Osteocyte (in vitro differentiated cells): ENCODE results near the gene NCK2. TPM values are rescaled to one million over a fixed set of nuclear protein-coding genes. Genes with fewer than 3 reads are reported as not detected.

Experiments used
- DNase-seq: peaks from one replicate; pipeline ENCODE4 v3.0.0; 2021; ENCODE audit warnings: mixed read lengths; ENCODE audit not compliant: unreplicated experiment; ENCODE audit errors: extremely low spot score
- H3K27ac Mint-ChIP-seq: one replicate; pipeline ENCODE4 v1.8.0; 2021; ENCODE audit warnings: mild to moderate bottlenecking, mixed read lengths; ENCODE audit not compliant: unreplicated experiment
- H3K27me3 Mint-ChIP-seq: one replicate; pipeline ENCODE4 v1.8.0; 2021; ENCODE audit warnings: mixed read lengths; ENCODE audit not compliant: unreplicated experiment
- H3K36me3 Mint-ChIP-seq: one replicate; pipeline ENCODE4 v1.8.0; 2021; ENCODE audit warnings: mixed read lengths; ENCODE audit not compliant: unreplicated experiment
- H3K4me1 Mint-ChIP-seq: one replicate; pipeline ENCODE4 v1.8.0; 2021; ENCODE audit warnings: mixed read lengths; ENCODE audit not compliant: unreplicated experiment
- H3K4me3 Mint-ChIP-seq: one replicate; pipeline ENCODE4 v1.8.0; 2021; ENCODE audit warnings: mild to moderate bottlenecking, moderate library complexity, mixed read lengths; ENCODE audit not compliant: unreplicated experiment
- H3K9me3 Mint-ChIP-seq: one replicate; pipeline ENCODE4 v1.8.0; 2021; ENCODE audit warnings: mixed read lengths; ENCODE audit not compliant: unreplicated experiment
- CTCF ChIP-seq: fragments of 200-600 bp; sonication (generic); IDR thresholded peaks from 2 replicates; pipeline ENCODE4 v1.5.0; 2021; ENCODE audit warnings: antibody characterized with exemption, mild to moderate bottlenecking, moderate library complexity
- total RNA-seq: library from RNA; stranded (reverse); gene quantifications from 2 replicates; pipeline ENCODE4 v1.2.1, GENCODE V29; 2021

NCK2 gene
- total RNA-seq, 1 donor from 2014 or later = 39.5 TPM

GRCh38 chr2:105812180-105813044 lies 67.7 kb downstream of the NCK2 start:
- TF ChIP-seq CTCF = no peak
- no peak for DNase-seq
- H3K27me3 Mint-ChIP-seq = no peaks in the 10 kb centered on the region
- no peak overlapping the region for H3K27ac Mint-ChIP-seq
- H3K4me1 Mint-ChIP-seq = peaks cover 5% of the 10 kb centered on the region
- H3K4me3 Mint-ChIP-seq = no peak overlapping the region
- no peaks in the 10 kb centered on the region for H3K9me3 Mint-ChIP-seq
- H3K36me3 Mint-ChIP-seq = peaks cover 5% of the 10 kb centered on the region

DNA sequence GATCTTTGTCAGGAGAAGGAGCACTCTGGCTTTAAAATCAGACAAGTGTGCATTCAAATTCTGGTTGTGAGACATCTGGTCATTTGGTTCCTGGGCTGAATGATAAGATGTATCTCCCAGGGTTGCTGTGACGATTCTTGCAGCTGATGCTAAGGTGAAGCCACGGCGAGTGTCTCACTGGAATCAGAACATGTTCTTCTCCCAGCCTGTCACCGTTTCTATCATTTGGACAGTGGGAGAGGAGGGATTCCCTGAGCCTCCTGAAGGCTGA lies 68.3 kb downstream of the NCK2 start:
- H3K36me3 Mint-ChIP-seq = peaks cover 9% of the 10 kb centered on the region
- H3K27ac Mint-ChIP-seq = no peak overlapping the region
- no peak for DNase-seq
- TF ChIP-seq CTCF = no peak
- H3K27me3 Mint-ChIP-seq = no peaks in the 10 kb centered on the region
- peaks cover 3% of the 10 kb centered on the region for H3K4me1 Mint-ChIP-seq
- H3K9me3 Mint-ChIP-seq = no peaks in the 10 kb centered on the region
- no peak overlapping the region for H3K4me3 Mint-ChIP-seq

DNA sequence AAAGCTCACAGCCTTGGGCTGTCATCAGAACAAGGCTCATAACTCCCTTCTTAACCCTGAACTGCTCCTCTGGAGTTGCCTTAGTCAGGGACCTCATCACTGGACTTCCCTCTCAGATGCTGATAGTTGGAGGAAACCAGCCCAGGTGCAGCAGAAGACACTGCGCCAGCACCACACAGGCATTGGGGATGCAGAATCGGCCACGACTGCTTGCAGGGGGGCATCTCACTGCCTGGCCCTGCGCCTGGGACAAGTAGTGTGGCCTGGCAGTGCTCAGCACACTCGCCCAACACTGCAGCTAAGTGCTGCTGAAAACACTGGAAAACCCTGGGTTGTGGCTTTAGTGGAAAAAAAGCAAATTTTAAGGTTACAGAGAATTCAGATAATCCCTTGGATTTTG lies 68.7 kb downstream of the NCK2 start:
- Mint-ChIP-seq H3K9me3 (no peaks in the 10 kb centered on the region), H3K27ac (no peak overlapping the region), H3K36me3 (peaks cover 10% of the 10 kb centered on the region), H3K4me1 (peaks cover 3% of the 10 kb centered on the region), H3K27me3 (no peaks in the 10 kb centered on the region), H3K4me3 (no peak overlapping the region)
- no peak for DNase-seq
- TF ChIP-seq CTCF = no peak

DNA sequence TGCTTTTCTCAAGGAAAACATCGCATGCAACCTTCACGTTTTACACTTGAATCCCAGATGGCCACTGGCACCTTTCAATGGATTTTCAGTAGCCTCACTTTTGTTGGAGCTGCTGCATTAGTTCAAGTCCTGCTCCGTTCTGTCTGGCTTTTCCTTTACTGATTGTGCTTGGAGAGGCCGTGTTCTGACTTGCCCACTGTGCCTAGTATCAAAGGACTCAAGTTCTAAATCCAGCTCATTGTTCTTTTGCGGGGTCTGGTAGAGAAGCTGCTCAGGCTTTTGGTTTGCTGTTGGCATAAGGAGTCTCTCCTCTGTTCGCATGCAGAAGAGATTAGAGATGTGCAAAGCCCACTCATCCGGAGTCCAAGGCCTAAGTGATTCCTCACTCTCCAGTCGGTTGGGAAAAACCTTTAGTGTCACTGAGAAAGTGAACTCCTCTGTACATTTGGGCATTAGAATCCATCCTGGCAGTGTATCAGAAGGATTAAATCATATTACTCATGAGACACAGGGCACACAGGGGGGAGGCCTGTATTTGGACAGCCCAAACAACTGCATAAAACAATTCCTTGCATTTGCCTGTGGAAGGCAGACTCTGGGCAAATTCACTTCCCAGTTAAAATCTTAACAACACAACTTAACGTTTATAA lies 69.7 kb downstream of the NCK2 start:
- peaks cover 3% of the 10 kb centered on the region for H3K4me1 Mint-ChIP-seq
- DNase-seq = no peak
- no peak for TF ChIP-seq CTCF
- no peak overlapping the region for H3K27ac Mint-ChIP-seq
- no peak overlapping the region for H3K4me3 Mint-ChIP-seq
- no peaks in the 10 kb centered on the region for H3K27me3 Mint-ChIP-seq
- H3K9me3 Mint-ChIP-seq = no peaks in the 10 kb centered on the region
- H3K36me3 Mint-ChIP-seq = peaks cover 16% of the 10 kb centered on the region

- no peak overlapping the region for H3K27ac Mint-ChIP-seq
- peaks cover 3% of the 10 kb centered on the region for H3K4me1 Mint-ChIP-seq
- TF ChIP-seq CTCF = no peak
- no peaks in the 10 kb centered on the region for H3K9me3 Mint-ChIP-seq
- no peak for DNase-seq
- no peak overlapping the region for H3K4me3 Mint-ChIP-seq
- H3K27me3 Mint-ChIP-seq = no peaks in the 10 kb centered on the region
- H3K36me3 Mint-ChIP-seq = peaks cover 16% of the 10 kb centered on the region
Observed at GRCh38 chr2:105815401-105815800, 70.7 kb downstream of the NCK2 start.
